ENCODE results near the gene SDSL.

The SDSL gene

DNA sequence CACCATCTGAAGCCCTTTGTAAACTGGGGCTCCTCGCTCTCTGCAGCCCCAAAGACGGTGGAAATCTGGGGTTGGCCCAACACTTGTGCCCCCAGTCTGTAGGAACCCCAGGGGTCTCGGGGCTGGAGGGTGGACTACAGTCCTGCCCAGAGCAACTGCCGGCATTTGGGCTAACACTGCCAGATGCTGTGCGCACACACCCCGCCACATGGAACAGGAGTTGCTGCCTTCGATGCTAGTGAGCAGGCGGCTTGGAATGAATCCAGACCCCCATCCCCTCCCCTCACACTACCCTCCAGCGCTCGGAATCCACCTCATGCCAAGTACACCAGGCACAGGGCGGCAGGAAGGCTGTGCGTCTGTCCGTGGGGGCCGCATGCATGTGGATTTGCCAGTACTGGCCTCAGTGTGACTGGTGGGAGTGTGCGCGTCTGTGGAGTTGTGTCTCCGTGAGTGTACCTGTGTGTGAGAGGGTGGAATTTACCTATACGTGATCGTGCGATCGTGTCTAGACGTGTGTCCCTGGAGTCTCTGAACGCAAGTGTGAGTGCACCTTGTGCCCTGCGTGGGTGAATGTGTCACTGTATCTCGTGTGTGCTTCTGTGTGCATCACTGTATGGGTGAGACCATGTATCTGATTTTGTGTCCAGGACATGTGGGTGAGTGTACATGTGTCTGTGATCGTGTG is 44.4 kb downstream of the SDSL start:
- H3K27me3 ChIP-seq (ENCODE audit: control insufficient read depth in 1 of 2, insufficient read depth in 2 of 2, low read length in 2 of 2) = peaks cover 32 to 94% of the 10 kb centered on the region in 2 donors
- H3K9ac ChIP-seq (ENCODE audit: low read length) = no peak overlapping the region
- no peaks in the 10 kb centered on the region for H3K9me3 ChIP-seq (ENCODE audit: low read length)
- H3K4me1 ChIP-seq (ENCODE audit: insufficient read depth, low read length) = peaks cover 17% of the 10 kb centered on the region
- H3K36me3 ChIP-seq (ENCODE audit: insufficient read depth, low read length) = no peaks in the 10 kb centered on the region
- no peak overlapping the region for H3K27ac ChIP-seq (ENCODE audit: low read depth, low read length)
- H3K4me3 ChIP-seq (ENCODE audit: low read depth in 1 of 2, low read length in 2 of 2) = peak overlapping the region in 1 of 2 donors; percentile 20

DNA sequence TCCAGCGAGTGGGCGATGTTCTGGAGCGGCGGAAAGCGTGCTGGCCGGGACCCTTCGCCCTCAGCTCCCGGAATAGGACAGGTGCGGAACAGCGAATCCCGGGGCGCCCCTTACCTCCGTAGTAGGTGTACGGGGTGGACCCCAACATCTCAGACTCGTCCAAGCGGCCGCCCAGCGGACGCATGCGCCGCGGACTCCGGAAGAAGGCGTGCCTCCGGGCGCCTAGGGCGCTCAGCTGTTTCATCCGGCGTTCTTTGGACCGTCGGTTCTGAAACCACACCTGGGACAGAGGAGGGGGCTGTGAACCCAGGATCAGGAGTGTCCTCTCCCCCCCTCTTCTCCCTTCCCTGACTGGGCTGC is 44.9 kb downstream of the SDSL start:
- H3K36me3 ChIP-seq (ENCODE audit: insufficient read depth, low read length) = no peaks in the 10 kb centered on the region
- peaks cover 30 to 98% of the 10 kb centered on the region in 2 donors for H3K27me3 ChIP-seq (ENCODE audit: control insufficient read depth in 1 of 2, insufficient read depth in 2 of 2, low read length in 2 of 2)
- peaks cover 17% of the 10 kb centered on the region for H3K4me1 ChIP-seq (ENCODE audit: insufficient read depth, low read length)
- H3K27ac ChIP-seq (ENCODE audit: low read depth, low read length) = no peak overlapping the region
- H3K4me3 ChIP-seq (ENCODE audit: low read depth in 1 of 2, low read length in 2 of 2) = peak overlapping the region in 1 of 2 donors; percentile 20
- H3K9ac ChIP-seq (ENCODE audit: low read length) = no peak overlapping the region
- H3K9me3 ChIP-seq (ENCODE audit: low read length) = no peaks in the 10 kb centered on the region

DNA sequence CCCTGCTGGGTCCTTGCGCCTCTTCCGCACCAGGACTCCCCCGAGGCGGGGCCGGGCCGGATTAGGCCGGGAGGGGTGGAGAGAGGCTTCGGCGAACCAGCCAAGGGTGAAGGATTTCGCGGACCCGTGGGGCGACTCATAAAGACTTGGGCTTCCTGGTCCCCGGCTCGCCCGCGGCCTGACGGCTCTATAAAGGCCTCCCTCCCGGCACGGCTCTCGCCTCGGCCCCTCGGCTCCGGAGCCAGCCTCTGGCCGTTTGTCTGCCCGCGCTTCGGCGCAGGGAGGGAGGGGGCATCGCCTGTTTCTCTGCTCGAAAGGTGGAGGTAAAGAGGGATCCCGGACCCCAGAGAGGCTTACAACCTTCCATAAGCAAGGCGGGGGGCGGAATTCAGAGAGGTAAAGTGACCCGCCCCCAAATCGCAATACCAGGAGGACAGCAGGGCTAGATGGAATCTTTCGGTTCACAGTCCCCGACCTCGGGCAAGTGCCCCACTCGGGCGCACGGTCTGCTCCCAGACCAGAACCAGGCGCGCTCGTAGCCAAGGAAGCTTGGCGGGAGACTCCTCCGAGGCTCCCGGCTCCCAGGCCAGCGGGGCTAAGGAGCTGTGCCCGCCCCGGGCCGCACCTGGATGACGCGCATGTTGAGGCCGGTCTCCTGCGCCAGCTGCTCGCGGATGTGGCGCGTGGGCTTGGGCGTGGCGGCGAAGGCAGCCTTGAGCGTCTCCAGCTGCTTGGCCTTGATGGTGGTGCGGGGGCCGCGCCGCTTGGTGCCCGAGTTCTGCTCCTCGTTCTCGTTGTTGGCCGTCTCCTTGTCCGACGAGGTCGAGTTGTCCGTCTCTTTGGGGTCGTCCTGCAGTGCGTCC is 45.6 kb downstream of the SDSL start:
- Histone ChIP-seq H3K27me3 (ENCODE audit: control insufficient read depth in 1 of 2, insufficient read depth in 2 of 2, low read length in 2 of 2) (peaks cover 25 to 99% of the 10 kb centered on the region in 2 donors), H3K4me1 (ENCODE audit: insufficient read depth, low read length) (peaks cover 17% of the 10 kb centered on the region), H3K27ac (ENCODE audit: low read depth, low read length) (no peak overlapping the region), H3K9ac (ENCODE audit: low read length) (no peak overlapping the region), H3K4me3 (ENCODE audit: low read depth in 1 of 2, low read length in 2 of 2) (peak overlapping the region in 1 of 2 donors; percentile 20), H3K9me3 (ENCODE audit: low read length) (no peaks in the 10 kb centered on the region), H3K36me3 (ENCODE audit: insufficient read depth, low read length) (no peaks in the 10 kb centered on the region)

DNA sequence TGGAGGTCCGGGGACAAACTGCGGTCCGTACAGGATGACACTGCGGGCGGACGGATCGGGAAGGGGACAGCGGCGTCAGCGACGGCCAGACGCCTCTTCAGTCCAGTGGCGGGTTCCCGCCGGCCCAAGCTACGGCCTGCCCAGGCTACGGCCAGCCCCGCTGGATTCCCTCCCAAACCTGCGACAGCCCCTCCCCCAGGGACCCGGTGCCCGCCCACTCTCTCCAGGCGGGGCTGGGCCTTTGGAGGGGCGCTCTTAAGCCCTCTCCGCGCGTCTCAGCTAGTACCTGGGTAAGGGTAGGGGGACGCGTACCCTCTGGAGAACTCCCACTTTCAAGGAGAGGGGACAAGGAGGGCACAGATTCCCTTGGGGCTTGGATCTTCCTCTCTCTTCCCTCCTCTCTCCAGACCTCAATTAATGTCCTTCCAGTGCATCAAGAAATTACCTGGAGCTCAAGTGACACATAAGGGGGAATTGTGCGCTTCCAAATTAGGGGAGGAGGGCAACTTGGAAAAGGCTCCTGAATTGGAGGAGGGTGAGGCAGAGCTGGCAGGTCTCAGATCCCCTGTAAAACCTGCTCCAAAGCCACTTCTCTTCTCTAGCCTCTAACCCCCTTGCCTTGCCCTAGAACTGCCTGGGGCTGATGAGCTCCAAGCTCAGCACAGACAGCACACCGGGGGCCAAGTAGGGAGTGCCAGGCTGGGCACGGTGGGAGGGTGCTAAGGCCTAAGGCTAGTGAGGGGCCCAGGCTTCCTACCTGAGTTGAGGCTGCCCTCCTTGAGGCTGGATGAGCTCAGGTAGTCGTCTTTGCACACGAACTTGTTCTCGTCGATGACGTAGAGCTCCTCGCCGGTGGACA is 46.4 kb downstream of the SDSL start:
- Histone ChIP-seq H3K27me3 (ENCODE audit: control insufficient read depth in 1 of 2, insufficient read depth in 2 of 2, low read length in 2 of 2) (peaks cover 25 to 93% of the 10 kb centered on the region in 2 donors), H3K4me3 (ENCODE audit: low read depth in 1 of 2, low read length in 2 of 2) (no peak overlapping the region), H3K36me3 (ENCODE audit: insufficient read depth, low read length) (no peaks in the 10 kb centered on the region), H3K9me3 (ENCODE audit: low read length) (no peaks in the 10 kb centered on the region), H3K27ac (ENCODE audit: low read depth, low read length) (no peak overlapping the region), H3K9ac (ENCODE audit: low read length) (no peak overlapping the region), H3K4me1 (ENCODE audit: insufficient read depth, low read length) (peaks cover 12% of the 10 kb centered on the region)

DNA sequence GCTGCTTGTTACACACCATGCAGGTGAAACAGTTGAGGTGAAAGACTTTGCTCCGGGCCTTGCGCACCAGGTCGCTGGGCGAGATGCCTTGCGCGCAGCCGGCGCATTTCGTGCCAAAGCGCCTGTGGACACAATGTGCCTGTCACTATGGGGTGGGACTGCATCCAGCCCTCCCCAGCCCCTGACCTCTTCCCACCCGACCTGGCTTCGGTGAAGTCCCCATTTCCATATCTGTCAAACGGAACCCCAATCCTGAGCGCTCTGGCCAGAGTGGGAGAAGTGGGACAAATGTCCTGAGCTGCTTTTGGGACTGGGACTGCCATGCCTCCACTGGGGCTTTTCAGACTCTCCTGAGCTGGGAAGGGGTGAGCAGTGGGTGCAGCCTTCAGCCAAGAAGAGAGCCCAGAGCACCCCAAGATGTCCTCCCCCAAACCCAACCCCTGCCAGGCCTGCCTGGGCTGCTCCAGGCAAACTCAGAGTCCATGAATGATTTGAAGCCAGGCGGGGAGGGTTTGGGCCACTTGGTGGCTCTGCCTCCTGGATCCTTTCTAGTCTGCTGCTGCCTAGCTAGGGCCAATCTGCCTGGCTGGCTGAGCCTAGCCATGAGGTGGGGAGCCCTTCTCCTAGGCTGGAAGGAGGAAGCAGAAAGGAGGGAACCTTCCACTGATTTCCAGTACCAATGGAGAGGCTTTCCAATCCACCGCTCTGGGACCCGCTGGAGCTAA is 47.2 kb downstream of the SDSL start:
- H3K9me3 ChIP-seq (ENCODE audit: low read length) = no peaks in the 10 kb centered on the region
- peaks cover 26 to 85% of the 10 kb centered on the region in 2 donors for H3K27me3 ChIP-seq (ENCODE audit: control insufficient read depth in 1 of 2, insufficient read depth in 2 of 2, low read length in 2 of 2)
- peaks cover 9% of the 10 kb centered on the region for H3K4me1 ChIP-seq (ENCODE audit: insufficient read depth, low read length)
- H3K27ac ChIP-seq (ENCODE audit: low read depth, low read length) = no peak overlapping the region
- no peaks in the 10 kb centered on the region for H3K36me3 ChIP-seq (ENCODE audit: insufficient read depth, low read length)
- no peak overlapping the region for H3K9ac ChIP-seq (ENCODE audit: low read length)
- no peak overlapping the region for H3K4me3 ChIP-seq (ENCODE audit: low read depth in 1 of 2, low read length in 2 of 2)

DNA sequence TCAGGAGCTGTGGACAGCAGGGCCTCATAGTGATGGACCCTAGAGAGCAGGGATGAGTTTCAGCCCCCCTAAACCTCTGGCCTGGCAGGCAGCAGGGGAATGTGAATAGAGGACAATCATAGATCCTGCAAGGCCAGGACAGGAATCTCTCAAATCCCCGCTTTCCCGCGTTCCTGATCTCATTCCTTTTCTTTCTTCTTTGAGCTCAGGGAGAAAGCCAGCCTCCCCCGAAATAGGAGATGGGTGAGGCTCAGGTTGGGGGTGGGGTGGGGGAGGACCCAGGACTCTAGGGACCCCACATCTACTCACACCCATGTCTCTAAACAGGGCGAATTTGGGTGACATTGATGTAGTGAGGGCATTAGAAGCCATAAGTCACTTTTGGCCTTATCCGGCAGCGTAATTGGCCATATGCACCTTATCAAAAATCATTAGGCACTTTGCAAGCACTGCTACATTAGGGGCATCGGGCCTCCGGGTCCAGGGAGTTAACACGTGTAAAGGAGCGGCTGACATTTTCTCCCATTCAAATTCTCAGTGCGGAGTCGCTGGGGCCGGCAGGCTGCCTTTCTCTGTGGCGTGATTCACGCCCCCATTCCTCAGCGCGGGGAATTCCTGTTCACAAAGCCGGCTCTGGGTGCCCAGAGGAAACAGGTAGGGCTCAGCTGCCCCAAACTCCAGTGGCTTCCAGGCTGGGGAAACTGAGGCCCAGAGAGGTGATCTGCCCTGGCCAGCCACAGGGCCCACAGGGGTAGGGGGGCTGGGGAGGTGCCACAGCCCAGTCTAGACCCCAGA is 48.0 kb downstream of the SDSL start:
- no peaks in the 10 kb centered on the region for H3K9me3 ChIP-seq (ENCODE audit: low read length)
- H3K27ac ChIP-seq (ENCODE audit: low read depth, low read length) = no peak overlapping the region
- H3K4me3 ChIP-seq (ENCODE audit: low read depth in 1 of 2, low read length in 2 of 2) = no peak overlapping the region
- H3K27me3 ChIP-seq (ENCODE audit: control insufficient read depth in 1 of 2, insufficient read depth in 2 of 2, low read length in 2 of 2) = peaks cover 22 to 85% of the 10 kb centered on the region in 2 donors
- H3K36me3 ChIP-seq (ENCODE audit: insufficient read depth, low read length) = no peaks in the 10 kb centered on the region
- H3K4me1 ChIP-seq (ENCODE audit: insufficient read depth, low read length) = peaks cover 1% of the 10 kb centered on the region
- no peak overlapping the region for H3K9ac ChIP-seq (ENCODE audit: low read length)

DNA sequence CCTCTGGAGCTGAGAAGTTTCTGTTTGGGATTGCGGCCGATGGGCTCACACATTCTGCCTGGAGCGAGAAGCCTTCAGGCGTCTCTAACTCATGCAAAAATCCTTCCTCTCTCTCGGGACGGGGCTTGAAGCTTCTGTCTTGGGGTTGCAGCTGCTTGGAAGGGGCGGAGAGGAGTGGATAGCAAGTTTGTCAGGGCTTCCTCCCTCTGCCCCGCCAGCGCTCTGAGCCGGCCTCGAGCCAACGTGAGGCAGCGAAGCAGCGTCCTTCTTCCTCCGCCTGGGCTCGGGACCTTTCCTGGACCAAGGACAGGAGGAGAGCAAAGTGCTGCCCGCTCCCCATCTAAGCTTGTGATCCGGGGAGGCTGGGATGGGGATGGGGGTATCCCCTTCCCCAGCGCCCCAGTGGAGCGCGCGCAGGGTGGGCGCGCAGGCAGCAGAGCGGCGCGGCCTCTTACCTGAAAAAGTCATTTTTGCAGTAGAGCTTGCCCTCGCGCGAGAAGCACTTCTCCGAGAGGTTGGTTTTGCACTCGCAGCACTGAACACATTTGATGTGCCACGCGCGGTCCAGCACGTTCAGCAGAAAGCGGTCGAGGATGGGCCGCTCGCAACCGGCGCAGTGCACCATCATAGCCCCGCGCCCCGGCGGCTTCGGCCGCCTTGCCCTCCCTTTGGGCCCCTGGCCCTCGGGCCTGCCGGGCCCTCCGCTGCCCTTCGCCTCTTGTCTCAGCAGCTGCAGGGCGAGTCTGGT is 48.9 kb downstream of the SDSL start:
- Histone ChIP-seq H3K9ac (ENCODE audit: low read length) (no peak overlapping the region), H3K27ac (ENCODE audit: low read depth, low read length) (no peak overlapping the region), H3K27me3 (ENCODE audit: control insufficient read depth in 1 of 2, insufficient read depth in 2 of 2, low read length in 2 of 2) (peaks cover 19 to 84% of the 10 kb centered on the region in 2 donors)

DNA sequence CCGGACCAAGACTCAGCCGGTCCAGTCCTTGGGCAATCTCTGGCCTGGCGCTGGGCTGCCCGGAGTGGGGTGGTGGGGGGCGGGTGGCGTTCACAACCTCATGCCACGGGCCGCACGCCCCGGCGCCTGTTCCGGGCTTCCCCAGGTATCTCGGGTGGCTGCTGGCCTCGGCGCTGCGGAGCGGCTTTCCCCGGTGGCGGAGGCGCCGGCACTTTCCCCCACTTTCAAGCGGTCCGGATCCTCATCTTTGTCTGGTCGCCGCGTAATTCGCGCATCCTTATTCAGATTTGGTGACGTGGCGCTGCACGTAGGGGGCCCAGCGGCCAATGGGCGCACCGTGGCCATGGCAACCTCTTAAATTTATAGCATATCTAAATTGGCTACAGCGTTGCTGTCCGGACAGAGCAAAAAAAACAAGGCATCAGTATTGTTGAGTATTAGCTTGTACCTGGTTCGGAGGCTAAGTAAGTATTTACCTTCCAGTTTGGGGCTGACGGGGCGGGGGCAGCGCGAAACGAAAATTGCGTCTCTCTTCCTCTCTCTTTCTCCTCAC is 49.5 kb downstream of the SDSL start, which contains the start of gene LHX5:
TSS of gene LHX5 (minus strand) at position 253 of the 553 bp plus-strand sequence. CDS start 373 bp downstream, outside the sequence.
- Histone ChIP-seq H3K27me3 (ENCODE audit: control insufficient read depth in 1 of 2, insufficient read depth in 2 of 2, low read length in 2 of 2) (peaks cover 17 to 80% of the 10 kb centered on the region in 2 donors), H3K4me3 (ENCODE audit: low read depth in 1 of 2, low read length in 2 of 2) (no peak within 1 kb of the TSS), H3K36me3 (ENCODE audit: insufficient read depth, low read length) (no peaks in the 10 kb centered on the region), H3K27ac (ENCODE audit: low read depth, low read length) (no peak within 1 kb of the TSS), H3K9me3 (ENCODE audit: low read length) (no peaks in the 10 kb centered on the region), H3K9ac (ENCODE audit: low read length) (no peak within 1 kb of the TSS), H3K4me1 (ENCODE audit: insufficient read depth, low read length) (no peaks in the 10 kb centered on the region)

More for the DNA sequence above, 48.9 kb downstream of the SDSL start:
- H3K9me3 ChIP-seq (ENCODE audit: low read length) = no peaks in the 10 kb centered on the region
- H3K4me1 ChIP-seq (ENCODE audit: insufficient read depth, low read length) = no peaks in the 10 kb centered on the region
- H3K36me3 ChIP-seq (ENCODE audit: insufficient read depth, low read length) = no peaks in the 10 kb centered on the region
- H3K4me3 ChIP-seq (ENCODE audit: low read depth in 1 of 2, low read length in 2 of 2) = no peak overlapping the region

DNA sequence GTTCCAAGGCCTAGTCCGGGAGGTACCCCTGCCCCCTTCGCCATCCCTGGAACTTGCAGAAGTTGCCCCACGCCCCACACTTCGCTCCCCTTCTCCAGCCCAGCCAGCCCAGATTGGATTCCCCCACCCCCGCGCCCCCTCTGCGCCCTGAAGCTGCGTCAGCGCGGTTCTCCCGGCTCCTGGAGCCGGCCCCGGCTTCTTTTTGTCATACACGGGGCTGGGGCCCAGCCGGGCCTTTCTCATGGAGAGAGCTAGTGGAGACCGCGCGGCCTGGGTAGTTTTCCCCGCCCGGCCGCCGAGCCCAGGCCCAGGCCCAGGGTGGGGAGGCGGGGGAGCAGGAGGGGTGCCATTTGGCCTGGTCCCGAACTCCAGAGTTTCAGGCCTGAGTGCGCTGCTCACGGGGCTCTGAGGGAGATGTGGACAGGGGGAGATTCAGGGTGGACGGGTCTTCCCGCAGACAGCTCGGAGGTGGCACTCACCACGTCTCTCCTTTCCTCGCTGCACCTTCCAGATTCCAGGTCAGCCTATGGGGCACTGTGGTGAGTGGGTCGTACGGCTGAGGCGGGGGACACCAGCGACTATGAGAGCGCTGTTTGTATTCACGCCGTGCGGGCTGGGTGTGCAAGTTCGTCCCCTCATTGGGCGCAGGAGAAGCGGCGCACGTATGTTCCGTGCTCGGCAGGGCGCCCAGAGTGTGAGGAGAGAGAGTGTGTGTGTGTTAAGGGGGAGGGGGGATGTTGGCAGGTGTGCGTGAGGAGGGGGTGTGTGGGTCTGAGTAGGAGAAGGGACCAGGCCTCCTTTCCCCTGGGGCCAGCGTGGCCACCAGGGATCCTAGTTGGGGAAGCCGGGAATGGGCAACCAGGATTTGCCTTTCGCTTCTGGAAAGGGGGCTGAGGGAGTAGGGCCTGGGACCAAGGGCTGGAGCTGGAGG is 50.3 kb downstream of the SDSL start:
- peaks cover 22 to 76% of the 10 kb centered on the region in 2 donors for H3K27me3 ChIP-seq (ENCODE audit: control insufficient read depth in 1 of 2, insufficient read depth in 2 of 2, low read length in 2 of 2)
- no peaks in the 10 kb centered on the region for H3K4me1 ChIP-seq (ENCODE audit: insufficient read depth, low read length)
- no peak overlapping the region for H3K27ac ChIP-seq (ENCODE audit: low read depth, low read length)
- no peaks in the 10 kb centered on the region for H3K36me3 ChIP-seq (ENCODE audit: insufficient read depth, low read length)
- H3K9me3 ChIP-seq (ENCODE audit: low read length) = no peaks in the 10 kb centered on the region
- no peak overlapping the region for H3K9ac ChIP-seq (ENCODE audit: low read length)
- H3K4me3 ChIP-seq (ENCODE audit: low read depth in 1 of 2, low read length in 2 of 2) = no peak overlapping the region
